Gastroesophageal sphincter (tissue), 3 donors: ENCODE results near the gene LAMA5.

ENCODE experiments used
- CTCF ChIP-seq, 4 experiments: fragments of 200-600 bp in 2 of 4; fragments of 450-650 bp in 2 of 4; sonication (generic) in 1 of 4; IDR thresholded peaks; one replicate each; pipeline ENCODE4 v1.5.1; 2017 to 2019; ENCODE audit warnings: antibody characterized with exemption in 4 of 4, mild to moderate bottlenecking in 2 of 4, moderate library complexity in 2 of 4
- POLR2A ChIP-seq, 2 donors: fragments of 450-650 bp; IDR thresholded peaks; one replicate each; pipeline ENCODE4 v1.6.1; 2017; ENCODE audit warnings: antibody characterized with exemption in 2 of 2, mild to moderate bottlenecking in 2 of 2, moderate library complexity in 1 of 2
- POLR2AphosphoS5 ChIP-seq: sonication (generic); formaldehyde crosslinking; IDR thresholded peaks from one replicate; pipeline ENCODE4 v1.6.1; 2017; ENCODE audit warnings: antibody characterized with exemption

GRCh38 chr20:62387933-62388635 lies 21.0 kb upstream of the LAMA5 start:
- TF ChIP-seq CTCF (IDR thresholded peaks at IDR 0.05): no peak
- TF ChIP-seq POLR2A (IDR thresholded peaks at IDR 0.05): no peak
- TF ChIP-seq POLR2AphosphoS5: no peak
